WERI-Rb-1 (cell line): ENCODE measurements around the gene CHD1.

ENCODE experiments used
- DNase-seq: peaks from one replicate; pipeline ENCODE4 v3.0.0-alpha.2; 2020
- H3K27ac ChIP-seq: fragments of 250-450 bp; sonication (Bioruptor Pico); 2 replicates; pipeline ENCODE4 v1.5.1; 2020; ENCODE audit warnings: mild to moderate bottlenecking, moderate library complexity
- H3K27me3 ChIP-seq: fragments of 250-450 bp; sonication (Bioruptor Pico); 2 replicates; pipeline ENCODE4 v1.5.1; 2021; ENCODE audit warnings: mild to moderate bottlenecking, low read depth, moderate library complexity; ENCODE audit not compliant: insufficient read depth, severe bottlenecking
- H3K36me3 ChIP-seq: fragments of 250-450 bp; sonication (Bioruptor Pico); 2 replicates; pipeline ENCODE4 v1.5.1; 2020; ENCODE audit warnings: mild to moderate bottlenecking, moderate library complexity
- H3K4me3 ChIP-seq: 2 replicates; pipeline ENCODE4 v1.5.1; 2011; ENCODE audit warnings: low read depth, mild to moderate bottlenecking, control low read depth, low read length
- H3K9me3 ChIP-seq: fragments of 250-450 bp; sonication (Bioruptor Pico); 2 replicates; pipeline ENCODE4 v1.5.1; 2021; ENCODE audit warnings: mild to moderate bottlenecking, moderate library complexity; ENCODE audit not compliant: severe bottlenecking
- CTCF ChIP-seq: IDR thresholded peaks from 2 replicates; pipeline ENCODE4 v1.5.1; 2011; ENCODE audit warnings: low read depth, mild to moderate bottlenecking, control low read depth, inconsistent platforms, low read length

CHD1 gene

GRCh38 chr5:98880151-98880550 lies 48.7 kb downstream of the CHD1 start:
- H3K36me3 ChIP-seq = peaks cover 85% of the 10 kb centered on the region
- H3K27ac ChIP-seq = no peak overlapping the region
- no peak for DNase-seq

GRCh38 chr5:98877600-98877999 lies 51.2 kb downstream of the CHD1 start:
- TF ChIP-seq CTCF = no peak
- H3K27ac ChIP-seq = no peak overlapping the region
- H3K36me3 ChIP-seq = peaks cover 90% of the 10 kb centered on the region
- no peaks in the 10 kb centered on the region for H3K9me3 ChIP-seq
- H3K4me3 ChIP-seq = no peak overlapping the region
- no peaks in the 10 kb centered on the region for H3K27me3 ChIP-seq
- DNase-seq = no peak

More at GRCh38 chr5:98880151-98880550, 48.7 kb downstream of the CHD1 start:
- Histone ChIP-seq H3K9me3 (no peaks in the 10 kb centered on the region), H3K27me3 (no peaks in the 10 kb centered on the region), H3K4me3 (no peak overlapping the region)
- no peak for TF ChIP-seq CTCF

GRCh38 chr5:98872674-98873073 lies 56.1 kb downstream of the CHD1 start:
- H3K27ac ChIP-seq = no peak overlapping the region
- H3K4me3 ChIP-seq = no peak overlapping the region
- no peak for TF ChIP-seq CTCF
- H3K27me3 ChIP-seq = no peaks in the 10 kb centered on the region
- no peaks in the 10 kb centered on the region for H3K9me3 ChIP-seq
- DNase-seq = no peak
- H3K36me3 ChIP-seq = peaks cover 81% of the 10 kb centered on the region

- Histone ChIP-seq H3K36me3 (peaks cover 64% of the 10 kb centered on the region), H3K27me3 (no peaks in the 10 kb centered on the region), H3K9me3 (no peaks in the 10 kb centered on the region), H3K4me3 (no peak overlapping the region), H3K27ac (no peak overlapping the region)
- no peak for DNase-seq
- no peak for TF ChIP-seq CTCF
These were observed 63.1 kb downstream of the CHD1 start for GRCh38 chr5:98865690-98866089.

GRCh38 chr5:98847054-98847453 lies 81.8 kb downstream of the CHD1 start:
- no peak for DNase-seq
- TF ChIP-seq CTCF = no peak

GRCh38 chr5:98846520-98846919 lies 82.3 kb downstream of the CHD1 start:
- no peak overlapping the region for H3K27ac ChIP-seq

More at GRCh38 chr5:98847054-98847453, 81.8 kb downstream of the CHD1 start:
- no peak overlapping the region for H3K4me3 ChIP-seq
- no peaks in the 10 kb centered on the region for H3K36me3 ChIP-seq
- no peaks in the 10 kb centered on the region for H3K27me3 ChIP-seq
- H3K27ac ChIP-seq = no peak overlapping the region
- peaks cover 16% of the 10 kb centered on the region for H3K9me3 ChIP-seq

More at GRCh38 chr5:98846520-98846919, 82.3 kb downstream of the CHD1 start:
- H3K9me3 ChIP-seq = peaks cover 16% of the 10 kb centered on the region
- H3K4me3 ChIP-seq = no peak overlapping the region
- H3K36me3 ChIP-seq = no peaks in the 10 kb centered on the region
- no peak for DNase-seq
- TF ChIP-seq CTCF = no peak
- no peaks in the 10 kb centered on the region for H3K27me3 ChIP-seq
